ENCODE results near the gene MCTP1. TPM values are rescaled to one million over a fixed set of nuclear protein-coding genes. Genes with fewer than 3 reads are reported as not detected.

The MCTP1 gene
- total RNA-seq, 1 experiment from 2014 or later: 2.5 TPM

DNA sequence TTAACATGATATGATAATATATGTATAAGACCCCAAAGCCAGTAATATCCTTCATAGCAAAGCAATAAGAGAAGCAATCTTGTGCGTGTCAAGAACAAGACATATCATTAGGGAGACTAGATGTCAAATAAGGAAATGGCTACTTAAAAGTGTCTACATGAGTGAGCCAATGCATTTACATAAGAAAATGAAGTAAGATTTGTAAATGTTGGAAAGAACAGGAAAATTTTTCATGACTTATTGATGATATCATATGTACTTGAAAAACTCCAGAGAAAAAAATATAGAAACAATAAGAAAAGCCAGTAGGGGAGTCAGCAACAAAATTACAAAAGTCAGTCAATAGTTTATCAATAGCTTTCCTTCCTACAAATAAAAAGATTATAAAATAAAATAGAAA lies 13.8 kb upstream of the MCTP1 start:
- H3K9me3 Mint-ChIP-seq: peaks cover 0 to 4% of the 10 kb centered on the region in 2 experiments; a peak in 1 of 5 replicates
- WGBS (ENCODE audit: extremely low coverage, insufficient read length, low lambda C conversion rate): no CpG with 5 or more reads among the region's 1 CpG
- no peak overlapping the region for H3K4me2 ChIP-seq (ENCODE audit: insufficient read depth, insufficient read length, low read length)

More for the DNA sequence above, 13.8 kb upstream of the MCTP1 start:
- TF ChIP-seq, protein P1, sequence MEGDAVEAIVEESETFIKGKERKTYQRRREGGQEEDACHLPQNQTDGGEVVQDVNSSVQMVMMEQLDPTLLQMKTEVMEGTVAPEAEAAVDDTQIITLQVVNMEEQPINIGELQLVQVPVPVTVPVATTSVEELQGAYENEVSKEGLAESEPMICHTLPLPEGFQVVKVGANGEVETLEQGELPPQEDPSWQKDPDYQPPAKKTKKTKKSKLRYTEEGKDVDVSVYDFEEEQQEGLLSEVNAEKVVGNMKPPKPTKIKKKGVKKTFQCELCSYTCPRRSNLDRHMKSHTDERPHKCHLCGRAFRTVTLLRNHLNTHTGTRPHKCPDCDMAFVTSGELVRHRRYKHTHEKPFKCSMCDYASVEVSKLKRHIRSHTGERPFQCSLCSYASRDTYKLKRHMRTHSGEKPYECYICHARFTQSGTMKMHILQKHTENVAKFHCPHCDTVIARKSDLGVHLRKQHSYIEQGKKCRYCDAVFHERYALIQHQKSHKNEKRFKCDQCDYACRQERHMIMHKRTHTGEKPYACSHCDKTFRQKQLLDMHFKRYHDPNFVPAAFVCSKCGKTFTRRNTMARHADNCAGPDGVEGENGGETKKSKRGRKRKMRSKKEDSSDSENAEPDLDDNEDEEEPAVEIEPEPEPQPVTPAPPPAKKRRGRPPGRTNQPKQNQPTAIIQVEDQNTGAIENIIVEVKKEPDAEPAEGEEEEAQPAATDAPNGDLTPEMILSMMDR (conservative IDR thresholded peaks at IDR 0.05): no peak
- no peak overlapping the region for H4K8ac ChIP-seq (replicated peaks; ENCODE audit: insufficient read length, low read depth, low read length)
- no peak overlapping the region for H3K4ac ChIP-seq (ENCODE audit: low read depth, low read length)
- no peaks in the 10 kb centered on the region for H3K27me3 ChIP-seq (ENCODE audit: insufficient read depth, low read length)
- H2BK15ac ChIP-seq (ENCODE audit: low read depth, low read length): no peak overlapping the region
- no peak for DNase-seq
- no peak overlapping the region for H3K56ac ChIP-seq (ENCODE audit: insufficient read length, low read depth, low read length)
- no peak overlapping the region for H4K91ac ChIP-seq (ENCODE audit: insufficient read length, low read depth, low read length)
- no peak overlapping the region for H3K9ac ChIP-seq (ENCODE audit: extremely low read depth, insufficient read length, low read length)
- Mint-ChIP-seq H3K4me3 (no peak overlapping the region), H3K27ac (no peak overlapping the region), H3K4me1 (peaks cover 17 to 27% of the 10 kb centered on the region in 2 experiments), H3K27me3 (ENCODE audit: low read depth) (peaks cover 2% of the 10 kb centered on the region), H3K36me3 (ENCODE audit: insufficient read depth in 1 of 3, low read depth in 3 of 3) (no peaks in the 10 kb centered on the region)
- no peak overlapping the region for H3K18ac ChIP-seq (ENCODE audit: insufficient read length, low read depth, low read length)
- no peak overlapping the region for H2BK5ac ChIP-seq (ENCODE audit: insufficient read length, low read length)
- no peak overlapping the region for H3K23ac ChIP-seq (ENCODE audit: insufficient read length, low read depth, low read length)
- H3K4me1 ChIP-seq (ENCODE audit: insufficient read depth, low read length): no peaks in the 10 kb centered on the region; the same call in 1 of the 2 replicates
- H2BK20ac ChIP-seq (ENCODE audit: low read depth, low read length, poor library complexity, severe bottlenecking): no peak overlapping the region
- H2BK120ac ChIP-seq (ENCODE audit: low read depth, low read length, poor library complexity, severe bottlenecking): no peak overlapping the region
- no peak overlapping the region for H3K14ac ChIP-seq (ENCODE audit: insufficient read depth, low read length)
- no peak overlapping the region for H4K5ac ChIP-seq (ENCODE audit: insufficient read length, low read depth, low read length)
- H3K27ac ChIP-seq (ENCODE audit: insufficient read length, low read depth, low read length): no peak overlapping the region
- H4K20me1 ChIP-seq (ENCODE audit: control insufficient read depth, insufficient read depth, insufficient read length): no peaks in the 10 kb centered on the region
- no peaks in the 10 kb centered on the region for H3K79me2 ChIP-seq (ENCODE audit: insufficient read depth, low read length)
- no peak overlapping the region for H2BK12ac ChIP-seq (ENCODE audit: insufficient read length, low read depth, low read length)
- H3K23me2 ChIP-seq (ENCODE audit: insufficient read length, low read depth, low read length, poor library complexity, severe bottlenecking): no peaks in the 10 kb centered on the region
- H3T11ph ChIP-seq (ENCODE audit: low read length): no peak overlapping the region
- no peak overlapping the region for H2AFZ ChIP-seq (ENCODE audit: low read length)
- no peaks in the 10 kb centered on the region for H3K9me3 ChIP-seq (ENCODE audit: control insufficient read depth, low read depth, low read length)
- H2AK5ac ChIP-seq (ENCODE audit: insufficient read length, low read length): no peak overlapping the region
- H3K79me1 ChIP-seq (ENCODE audit: insufficient read depth, low read depth, low read length, poor library complexity, severe bottlenecking): no peaks in the 10 kb centered on the region

Data from H9 (cell line).